MM.1S (cell line): ENCODE results near the gene TBC1D21.

Source experiments
- DNase-seq: peaks from one replicate; pipeline ENCODE4 v3.0.0-alpha.2; 2015
- H2AFZ ChIP-seq: fragments of 300-600 bp; sonication (generic); 2 replicates; pipeline ENCODE4 v1.6.0; 2016; ENCODE audit warnings: antibody characterized with exemption, low read length
- H3F3A ChIP-seq: fragments of 300-600 bp; sonication (generic); 2 replicates; pipeline ENCODE4 v1.6.1; 2016; ENCODE audit warnings: mild to moderate bottlenecking, antibody characterized with exemption, low read length, moderate library complexity, mixed read lengths; ENCODE audit not compliant: insufficient read depth
- H3K27ac ChIP-seq: fragments of 300-600 bp; sonication (generic); 2 replicates; pipeline ENCODE4 v1.5.1; 2016; ENCODE audit warnings: mild to moderate bottlenecking, low read length
- H3K27me3 ChIP-seq: fragments of 300-600 bp; sonication (generic); replicated peaks from 2 replicates; pipeline ENCODE4 v1.6.0; 2016; ENCODE audit warnings: low read length; ENCODE audit not compliant: insufficient read depth
- H3K36me3 ChIP-seq: fragments of 300-600 bp; sonication (generic); replicated peaks from 2 replicates; pipeline ENCODE4 v1.6.1; 2016; ENCODE audit warnings: mild to moderate bottlenecking, low read length, mixed read lengths; ENCODE audit not compliant: insufficient read depth
- H3K4me1 ChIP-seq: fragments of 300-600 bp; sonication (generic); 2 replicates; pipeline ENCODE4 v1.6.1; 2016; ENCODE audit warnings: low read length, mixed read lengths
- H3K4me2 ChIP-seq: fragments of 300-600 bp; sonication (generic); 2 replicates; pipeline ENCODE4 v1.6.0; 2016; ENCODE audit warnings: low read depth, low read length
- H3K4me3 ChIP-seq: fragments of 300-600 bp; sonication (generic); 2 replicates; pipeline ENCODE4 v1.5.1; 2016; ENCODE audit warnings: low read length, mixed read lengths
- H3K79me2 ChIP-seq: fragments of 300-600 bp; sonication (generic); 2 replicates; pipeline ENCODE4 v1.6.1; 2016; ENCODE audit warnings: mixed run types, low read length, mixed read lengths
- H3K9ac ChIP-seq: fragments of 300-600 bp; sonication (generic); 2 replicates; pipeline ENCODE4 v1.6.1; 2016; ENCODE audit warnings: low read length, mixed read lengths
- H3K9me2 ChIP-seq: fragments of 300-600 bp; sonication (generic); replicated peaks from 2 replicates; pipeline ENCODE4 v1.6.1; 2016; ENCODE audit warnings: mild to moderate bottlenecking, low read length, mixed read lengths; ENCODE audit not compliant: insufficient read depth
- H3K9me3 ChIP-seq: fragments of 300-600 bp; sonication (generic); replicated peaks from 2 replicates; pipeline ENCODE4 v1.6.1; 2016; ENCODE audit warnings: mild to moderate bottlenecking, low read length, mixed read lengths; ENCODE audit not compliant: insufficient read depth
- H4K20me1 ChIP-seq: fragments of 300-600 bp; sonication (generic); 2 replicates; pipeline ENCODE4 v1.6.1; 2016; ENCODE audit warnings: mild to moderate bottlenecking, low read length, moderate library complexity, mixed read lengths; ENCODE audit not compliant: insufficient read depth
- EZH2 ChIP-seq: fragments of 300-600 bp; sonication (generic); optimal IDR thresholded peaks from 2 replicates; pipeline ENCODE3; 2017; ENCODE audit warnings: low read depth, mild to moderate bottlenecking, antibody characterized with exemption, low read length, mixed read lengths
- EZH2phosphoT487 ChIP-seq: fragments of 300-600 bp; sonication (generic); IDR thresholded peaks from 2 replicates; pipeline ENCODE4 v1.6.1; 2018; ENCODE audit warnings: antibody characterized with exemption, low read length
- TF ChIP-seq, protein P1 (sequence below): fragments of 300-600 bp; sonication (generic); IDR thresholded peaks from 2 replicates; pipeline ENCODE4 v1.5.1; 2016; ENCODE audit warnings: antibody characterized with exemption, low read length, mixed read lengths

TBC1D21 gene

GRCh38 chr15:73885954-73886700, 12.8 kb downstream of the TBC1D21 start:
- no peak overlapping the region for H2AFZ ChIP-seq
- no peaks in the 10 kb centered on the region for H3K36me3 ChIP-seq
- H3K4me2 ChIP-seq = no peak overlapping the region
- no peaks in the 10 kb centered on the region for H3K9me3 ChIP-seq
- no peaks in the 10 kb centered on the region for H4K20me1 ChIP-seq
- no peaks in the 10 kb centered on the region for H3K9me2 ChIP-seq
- no peak for DNase-seq
- peaks cover 63% of the 10 kb centered on the region for H3K27me3 ChIP-seq
- H3K4me1 ChIP-seq = no peaks in the 10 kb centered on the region
- H3K79me2 ChIP-seq = no peaks in the 10 kb centered on the region
- H3K9ac ChIP-seq = no peak overlapping the region
- no peak for TF ChIP-seq EZH2phosphoT487
- TF ChIP-seq, protein P1, sequence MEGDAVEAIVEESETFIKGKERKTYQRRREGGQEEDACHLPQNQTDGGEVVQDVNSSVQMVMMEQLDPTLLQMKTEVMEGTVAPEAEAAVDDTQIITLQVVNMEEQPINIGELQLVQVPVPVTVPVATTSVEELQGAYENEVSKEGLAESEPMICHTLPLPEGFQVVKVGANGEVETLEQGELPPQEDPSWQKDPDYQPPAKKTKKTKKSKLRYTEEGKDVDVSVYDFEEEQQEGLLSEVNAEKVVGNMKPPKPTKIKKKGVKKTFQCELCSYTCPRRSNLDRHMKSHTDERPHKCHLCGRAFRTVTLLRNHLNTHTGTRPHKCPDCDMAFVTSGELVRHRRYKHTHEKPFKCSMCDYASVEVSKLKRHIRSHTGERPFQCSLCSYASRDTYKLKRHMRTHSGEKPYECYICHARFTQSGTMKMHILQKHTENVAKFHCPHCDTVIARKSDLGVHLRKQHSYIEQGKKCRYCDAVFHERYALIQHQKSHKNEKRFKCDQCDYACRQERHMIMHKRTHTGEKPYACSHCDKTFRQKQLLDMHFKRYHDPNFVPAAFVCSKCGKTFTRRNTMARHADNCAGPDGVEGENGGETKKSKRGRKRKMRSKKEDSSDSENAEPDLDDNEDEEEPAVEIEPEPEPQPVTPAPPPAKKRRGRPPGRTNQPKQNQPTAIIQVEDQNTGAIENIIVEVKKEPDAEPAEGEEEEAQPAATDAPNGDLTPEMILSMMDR = no peak
- no peak for TF ChIP-seq EZH2
- no peaks in the 10 kb centered on the region for H3F3A ChIP-seq
- H3K4me3 ChIP-seq = no peak overlapping the region
- H3K27ac ChIP-seq = no peak overlapping the region

- no peak for DNase-seq
- Histone ChIP-seq H3K27ac (no peak overlapping the region), H3K9me2 (no peaks in the 10 kb centered on the region), H3K9ac (no peak overlapping the region), H3K36me3 (no peaks in the 10 kb centered on the region), H3K79me2 (no peaks in the 10 kb centered on the region), H3F3A (no peaks in the 10 kb centered on the region), H3K9me3 (no peaks in the 10 kb centered on the region), H3K4me2 (no peak overlapping the region), H4K20me1 (no peaks in the 10 kb centered on the region), H2AFZ (no peak overlapping the region), H3K27me3 (peaks cover 63% of the 10 kb centered on the region), H3K4me3 (no peak overlapping the region), H3K4me1 (no peaks in the 10 kb centered on the region)
- TF ChIP-seq EZH2phosphoT487 (no peak), EZH2 (no peak)
- TF ChIP-seq, protein P1 = no peak
These were observed 13.5 kb downstream of the TBC1D21 start for GRCh38 chr15:73886717-73887345.

DNA sequence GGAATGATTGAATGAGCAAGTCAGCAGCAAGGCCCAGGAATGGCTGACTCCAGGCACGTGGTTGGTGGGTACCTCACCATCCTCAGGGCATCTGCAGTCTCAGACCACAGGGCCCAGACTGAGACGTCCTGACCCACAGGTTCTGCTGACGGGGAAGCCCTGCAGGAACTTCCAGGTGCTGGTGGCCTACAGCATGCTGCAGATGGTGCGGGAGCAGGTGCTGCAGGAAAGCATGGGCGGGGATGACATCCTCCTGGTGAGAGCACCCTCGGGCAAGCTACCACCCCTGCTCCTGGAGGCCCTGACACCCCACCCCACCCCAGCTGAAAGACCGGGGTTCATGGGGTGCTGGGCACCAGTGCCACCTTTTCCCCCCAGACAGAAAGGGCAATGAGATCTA, 14.1 kb downstream of the TBC1D21 start:
- Histone ChIP-seq H3K27ac (no peak overlapping the region), H3K36me3 (no peaks in the 10 kb centered on the region), H3K79me2 (no peaks in the 10 kb centered on the region), H3K4me1 (no peaks in the 10 kb centered on the region), H3K9ac (no peak overlapping the region), H4K20me1 (no peaks in the 10 kb centered on the region), H3K9me3 (no peaks in the 10 kb centered on the region), H3K27me3 (peaks cover 56% of the 10 kb centered on the region), H3K4me2 (no peak overlapping the region), H3K4me3 (no peak overlapping the region), H3K9me2 (no peaks in the 10 kb centered on the region), H3F3A (no peaks in the 10 kb centered on the region), H2AFZ (no peak overlapping the region)
- no peak for TF ChIP-seq EZH2phosphoT487
- TF ChIP-seq EZH2 = no peak
- TF ChIP-seq, protein P1 = no peak
- no peak for DNase-seq
